GM12891 (cell line): ENCODE results near the gene SRGAP1.

ENCODE experiments used
- POLR2A ChIP-seq: IDR thresholded peaks from 2 replicates; pipeline ENCODE4 v1.6.1; 2011; ENCODE audit warnings: low read depth, low read length, control low read depth
- POLR2AphosphoS5 ChIP-seq: IDR thresholded peaks from 2 replicates; pipeline ENCODE4 v1.6.1; 2011; ENCODE audit warnings: low read depth, low read length, control low read depth

GRCh38 chr12:64116969-64117368 lies 272.5 kb downstream of the SRGAP1 start:
- no peak for TF ChIP-seq POLR2A
- TF ChIP-seq POLR2AphosphoS5 = no peak
